ENCODE measurements around the gene ZNF598. TPM values are rescaled to one million over a fixed set of nuclear protein-coding genes. Genes with fewer than 3 reads are reported as not detected.
A peak's percentile ranks its signal among the peaks of the same experiment; 100 is the strongest.

ZNF598 gene
- total RNA-seq, 4 donors from 2014 or later: 28.5 to 43.0 (median 34.6) TPM

DNA sequence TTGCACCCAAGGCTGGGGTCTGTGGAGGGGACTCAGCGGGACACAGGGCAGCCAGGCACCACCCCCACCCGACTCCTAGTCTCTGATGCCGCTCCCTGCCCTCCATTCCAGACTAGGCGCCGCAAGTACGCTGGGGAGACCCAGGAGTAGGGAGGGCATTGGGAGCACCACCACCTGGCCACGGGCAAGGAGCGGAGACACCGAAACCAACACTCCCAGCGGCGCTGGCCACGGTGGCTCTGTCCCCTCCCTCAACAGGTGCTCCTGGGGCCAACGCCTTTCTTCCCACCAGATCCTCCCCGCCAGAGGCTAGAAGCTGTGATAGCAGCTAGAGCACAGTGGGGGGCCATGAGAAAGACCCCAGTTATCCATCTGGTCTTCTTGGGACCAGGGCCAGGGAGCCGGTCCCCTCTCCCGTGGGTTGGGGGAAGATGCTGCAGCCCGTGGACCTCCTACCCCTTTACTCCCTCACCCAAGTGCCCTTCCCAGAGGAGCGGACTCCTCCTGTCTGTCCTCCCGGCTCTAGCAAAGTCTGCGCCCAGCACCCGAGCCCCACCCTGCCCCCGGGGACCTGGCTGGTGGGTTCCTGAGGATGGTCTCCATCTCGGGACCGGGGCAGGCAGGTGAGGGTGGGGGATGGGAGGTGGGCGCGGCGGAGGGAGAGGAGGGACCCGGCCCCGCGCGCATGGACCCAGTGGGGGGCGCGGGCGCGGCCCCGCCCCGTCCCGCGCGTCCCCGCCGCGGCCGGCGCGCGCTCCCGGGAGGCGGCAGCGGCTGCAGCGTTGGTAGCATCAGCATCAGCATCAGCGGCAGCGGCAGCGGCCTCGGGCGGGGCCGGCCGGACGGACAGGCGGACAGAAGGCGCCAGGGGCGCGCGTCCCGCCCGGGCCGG, 20.2 kb downstream of the ZNF598 start, which contains the start of gene SYNGR3:
TSS of gene SYNGR3 (plus strand) at position 762 of the 892 bp plus-strand sequence. CDS start 133 bp downstream, outside the sequence.
- no CpG with 5 or more reads among the region's 67 CpGs for WGBS, 2 donors (ENCODE audit: low coverage in 1 of 2)
- Histone ChIP-seq H3K27me3 (peaks cover 52% of the 10 kb centered on the region), H3K27ac (no peak within 1 kb of the TSS), H3K9me3 (no peaks in the 10 kb centered on the region), H3K4me3 (peak within 1 kb of the TSS in 1 of 2 donors; percentile 30), H3K4me1 (peaks cover 0 to 51% (median 30%) of the 10 kb centered on the region in 3 donors), H3K36me3 (peaks cover 0 to 25% of the 10 kb centered on the region in 2 donors)
- no peak for ATAC-seq
- TF ChIP-seq EP300 (IDR thresholded peaks at IDR 0.05) (no peak), POLR2AphosphoS5 (IDR thresholded peaks at IDR 0.05) (no peak), POLR2A (IDR thresholded peaks at IDR 0.05) (no peak)
- TF ChIP-seq, protein P1, sequence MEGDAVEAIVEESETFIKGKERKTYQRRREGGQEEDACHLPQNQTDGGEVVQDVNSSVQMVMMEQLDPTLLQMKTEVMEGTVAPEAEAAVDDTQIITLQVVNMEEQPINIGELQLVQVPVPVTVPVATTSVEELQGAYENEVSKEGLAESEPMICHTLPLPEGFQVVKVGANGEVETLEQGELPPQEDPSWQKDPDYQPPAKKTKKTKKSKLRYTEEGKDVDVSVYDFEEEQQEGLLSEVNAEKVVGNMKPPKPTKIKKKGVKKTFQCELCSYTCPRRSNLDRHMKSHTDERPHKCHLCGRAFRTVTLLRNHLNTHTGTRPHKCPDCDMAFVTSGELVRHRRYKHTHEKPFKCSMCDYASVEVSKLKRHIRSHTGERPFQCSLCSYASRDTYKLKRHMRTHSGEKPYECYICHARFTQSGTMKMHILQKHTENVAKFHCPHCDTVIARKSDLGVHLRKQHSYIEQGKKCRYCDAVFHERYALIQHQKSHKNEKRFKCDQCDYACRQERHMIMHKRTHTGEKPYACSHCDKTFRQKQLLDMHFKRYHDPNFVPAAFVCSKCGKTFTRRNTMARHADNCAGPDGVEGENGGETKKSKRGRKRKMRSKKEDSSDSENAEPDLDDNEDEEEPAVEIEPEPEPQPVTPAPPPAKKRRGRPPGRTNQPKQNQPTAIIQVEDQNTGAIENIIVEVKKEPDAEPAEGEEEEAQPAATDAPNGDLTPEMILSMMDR (IDR thresholded peaks at IDR 0.05): no peak

DNA sequence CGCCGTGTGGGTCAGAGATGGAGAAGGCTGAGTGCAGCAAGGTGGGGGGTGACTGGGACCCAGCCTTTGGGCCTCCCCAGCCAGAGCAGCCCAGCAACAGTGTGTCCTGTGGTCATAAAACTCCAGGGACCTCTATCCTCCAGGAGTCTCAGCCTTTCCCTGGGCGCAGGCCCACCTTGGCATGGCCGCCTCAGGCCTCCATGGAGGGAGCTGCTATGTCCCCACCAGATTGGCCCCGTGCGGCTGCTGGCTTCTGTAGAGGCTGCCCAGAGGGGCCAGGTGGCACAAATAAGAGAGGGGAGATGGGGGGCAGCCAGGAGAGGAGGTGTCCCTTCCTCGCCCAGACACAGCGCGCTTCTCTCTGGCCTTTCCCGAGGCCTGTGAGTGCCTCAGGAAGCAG, 22.4 kb downstream of the ZNF598 start:
- 84% methylated on average over 4 of the region's 10 CpGs; no CpG with 5 or more reads in 1 of the 2 donors for WGBS, 2 donors (ENCODE audit: low coverage in 1 of 2)
- Histone ChIP-seq H3K27ac (no peak overlapping the region), H3K9me3 (no peaks in the 10 kb centered on the region), H3K36me3 (peaks cover 0 to 25% of the 10 kb centered on the region in 2 donors), H3K4me1 (peaks cover 0 to 58% (median 27%) of the 10 kb centered on the region in 3 donors), H3K27me3 (peaks cover 55% of the 10 kb centered on the region), H3K4me3 (no peak overlapping the region)
- no peak for ATAC-seq
- TF ChIP-seq, protein P1 (IDR thresholded peaks at IDR 0.05): no peak
- TF ChIP-seq EP300 (IDR thresholded peaks at IDR 0.05) (no peak), POLR2AphosphoS5 (IDR thresholded peaks at IDR 0.05) (no peak), POLR2A (IDR thresholded peaks at IDR 0.05) (no peak)

DNA sequence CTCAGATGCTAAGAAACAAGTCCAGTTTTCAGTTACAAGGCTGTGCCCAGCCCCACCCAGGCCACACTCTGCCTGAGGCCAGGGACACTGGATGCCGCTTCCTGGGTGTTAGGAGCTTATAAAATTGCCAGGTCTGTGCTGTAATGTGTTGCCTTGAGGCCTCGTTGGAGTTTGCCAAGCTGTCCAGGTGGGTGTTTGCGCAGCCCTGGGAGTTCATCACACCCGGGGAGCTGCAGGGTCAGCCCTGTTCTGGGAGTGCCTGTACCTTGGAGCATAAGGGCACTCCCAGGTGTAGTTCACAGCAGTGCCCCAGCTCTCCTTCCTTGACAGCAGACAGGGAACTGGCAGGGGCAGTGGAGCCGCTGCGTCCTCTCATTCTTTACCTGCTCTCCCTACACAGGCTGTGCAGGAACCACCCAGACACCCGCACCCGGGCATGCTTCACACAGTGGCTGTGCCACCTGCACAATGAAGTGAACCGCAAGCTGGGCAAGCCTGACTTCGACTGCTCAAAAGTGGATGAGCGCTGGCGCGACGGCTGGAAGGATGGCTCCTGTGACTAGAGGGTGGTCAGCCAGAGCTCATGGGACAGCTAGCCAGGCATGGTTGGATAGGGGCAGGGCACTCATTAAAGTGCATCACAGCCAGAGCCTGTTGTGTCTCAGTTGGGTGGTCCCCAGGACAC, 24.0 kb downstream of the ZNF598 start:
- no peaks in the 10 kb centered on the region for H3K9me3 ChIP-seq
- no peak overlapping the region for H3K4me3 ChIP-seq
- H3K27me3 ChIP-seq: peaks cover 55% of the 10 kb centered on the region
- H3K4me1 ChIP-seq: peaks cover 0 to 43% (median 14%) of the 10 kb centered on the region in 3 donors
- peaks cover 0 to 25% of the 10 kb centered on the region in 2 donors for H3K36me3 ChIP-seq
- TF ChIP-seq, protein P1 (IDR thresholded peaks at IDR 0.05): no peak
- no peak for TF ChIP-seq POLR2AphosphoS5 (IDR thresholded peaks at IDR 0.05)
- TF ChIP-seq POLR2A (IDR thresholded peaks at IDR 0.05): no peak
- TF ChIP-seq EP300 (IDR thresholded peaks at IDR 0.05): no peak
- ATAC-seq: no peak
- H3K27ac ChIP-seq: no peak overlapping the region
- WGBS, 2 donors (ENCODE audit: low coverage in 1 of 2): no CpG with 5 or more reads among the region's 14 CpGs

DNA sequence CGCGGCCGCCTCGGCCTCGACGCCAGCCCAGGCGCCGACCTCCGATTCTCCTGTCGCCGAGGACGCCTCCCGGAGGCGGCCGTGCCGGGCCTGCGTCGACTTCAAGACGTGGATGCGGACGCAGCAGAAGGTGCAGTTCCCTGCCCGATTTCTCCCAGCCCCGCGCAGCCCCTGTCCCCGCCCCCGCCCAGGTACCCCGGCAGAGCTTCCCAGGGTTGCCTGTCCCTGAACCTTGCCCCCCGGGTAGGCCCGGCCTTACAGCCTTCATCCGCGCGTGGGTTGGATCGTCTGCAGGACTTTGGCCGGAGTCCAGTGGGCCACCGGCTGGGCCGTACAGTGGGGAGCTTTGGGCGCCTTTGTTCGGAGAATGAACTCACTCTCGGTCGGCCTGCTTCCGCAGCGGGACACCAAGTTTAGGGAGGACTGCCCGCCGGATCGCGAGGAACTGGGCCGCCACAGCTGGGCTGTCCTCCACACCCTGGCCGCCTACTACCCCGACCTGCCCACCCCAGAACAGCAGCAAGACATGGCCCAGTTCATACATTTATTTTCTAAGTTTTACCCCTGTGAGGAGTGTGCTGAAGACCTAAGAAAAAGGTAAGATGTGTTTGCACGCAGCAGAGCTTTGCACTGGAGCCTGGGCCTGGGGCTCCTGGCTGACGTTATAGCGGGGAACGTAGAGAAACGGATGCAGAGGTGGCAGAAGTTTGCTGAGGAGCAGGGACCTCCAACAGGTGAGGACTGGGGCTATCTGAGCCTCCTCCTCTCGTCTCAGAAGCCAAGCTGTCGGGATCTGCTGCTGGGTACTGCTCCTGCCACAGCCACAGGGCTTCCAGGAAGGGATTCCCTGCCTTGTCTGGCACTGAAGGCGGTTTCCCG, 25.0 kb downstream of the ZNF598 start:
- peak; percentile 3 for ATAC-seq
- Histone ChIP-seq H3K9me3 (no peaks in the 10 kb centered on the region), H3K4me3 (peak overlapping the region; percentile 74 to 92), H3K36me3 (peaks cover 0 to 25% of the 10 kb centered on the region in 2 donors), H3K4me1 (peaks cover 0 to 43% (median 11%) of the 10 kb centered on the region in 3 donors), H3K27me3 (peaks cover 55% of the 10 kb centered on the region), H3K27ac (peak overlapping the region; percentile 7 to 85 (median 80))
- 43 to 58% methylated on average over 5 to 9 of the region's 58 CpGs for WGBS, 2 donors (ENCODE audit: low coverage in 1 of 2)
- TF ChIP-seq EP300 (IDR thresholded peaks at IDR 0.05) (no peak), POLR2A (IDR thresholded peaks at IDR 0.05) (no peak), POLR2AphosphoS5 (IDR thresholded peaks at IDR 0.05) (no peak)
- TF ChIP-seq, protein P1 (IDR thresholded peaks at IDR 0.05): no peak
